Lung (tissue), 12 donors: ENCODE data around the gene EXOC4. TPM values are rescaled to one million over a fixed set of nuclear protein-coding genes. Genes with fewer than 3 reads are reported as not detected.

ENCODE experiments used
- ATAC-seq: fragments of 200-7000 bp; cut with Tn5 transposase; one replicate; pipeline ENCODE4 v1.9.1; 2020; ENCODE audit warnings: moderate number of reproducible peaks; ENCODE audit not compliant: insufficient read depth, low FRiP score
- DNase-seq, 3 donors: peaks; one replicate each; pipeline ENCODE4 v3.0.0-alpha.2; 2013 to 2017
- H3K27ac ChIP-seq, 2 donors: one replicate each; pipeline ENCODE4 v1.5.1; 2013; ENCODE audit warnings: mild to moderate bottlenecking in 2 of 2, moderate library complexity in 2 of 2, control low read depth in 1 of 2, inconsistent platforms in 1 of 2, low read depth in 1 of 2, low read length in 1 of 2
- H3K27me3 ChIP-seq, 3 donors: one replicate each; pipeline ENCODE4 v1.5.1; 2013; ENCODE audit warnings: low read length in 2 of 3; ENCODE audit not compliant: control insufficient read depth in 3 of 3, insufficient read depth in 3 of 3
- H3K36me3 ChIP-seq, 4 donors: one replicate each; pipeline ENCODE4 v1.5.1; 2013; ENCODE audit warnings: low read length in 4 of 4, mild to moderate bottlenecking in 1 of 4, moderate library complexity in 1 of 4; ENCODE audit not compliant: control insufficient read depth in 4 of 4, insufficient read depth in 4 of 4
- H3K4me1 ChIP-seq, 5 donors: one replicate each; pipeline ENCODE4 v1.5.1; 2013; ENCODE audit warnings: low read length in 5 of 5, mild to moderate bottlenecking in 2 of 5, moderate library complexity in 1 of 5; ENCODE audit not compliant: control insufficient read depth in 5 of 5, insufficient read depth in 5 of 5
- H3K4me3 ChIP-seq: one replicate; pipeline ENCODE4 v1.5.1; 2013; ENCODE audit warnings: mild to moderate bottlenecking, control low read depth, moderate library complexity
- H3K9ac ChIP-seq, 2 donors: one replicate each; pipeline ENCODE4 v1.5.1; 2013; ENCODE audit warnings: low read length in 2 of 2, control low read depth in 1 of 2; ENCODE audit not compliant: insufficient read depth in 1 of 2
- H3K9me3 ChIP-seq, 4 donors: one replicate each; pipeline ENCODE4 v1.5.1; 2013; ENCODE audit warnings: low read length in 3 of 4, mild to moderate bottlenecking in 1 of 4, moderate library complexity in 1 of 4; ENCODE audit not compliant: control insufficient read depth in 4 of 4, insufficient read depth in 3 of 4
- WGBS, 2 donors: extraction: QIAGEN DNeasy Blood & Tissue Kit; methylation state at CpG; one replicate each; pipeline ENCODE4 v1.1.7; 2013; 5-methylcytosine and 5-hydroxymethylcytosine counted together
- polyA plus RNA-seq, 2 donors: library from polyadenylated mRNA; stranded (reverse); fragments of 200-250 nt; gene quantifications; one replicate each; pipeline ENCODE4 v1.2.1, GENCODE V29; 2013
- total RNA-seq, 2 donors: library from RNA; depleted of rRNA in 1 of 2; stranded (reverse); fragments of >200 nt in 1 of 2; gene quantifications; one replicate each; pipeline ENCODE4 v1.2.1, GENCODE V29; 2014 to 2021
- TF ChIP-seq, protein P1 (sequence below): IDR thresholded peaks from 2 replicates; pipeline ENCODE4 v1.5.1; 2012; ENCODE audit warnings: mild to moderate bottlenecking; ENCODE audit errors: control extremely low read depth, extremely low read depth
- donor health status: control.
- donor health status: control.
- donor health status: Bipolar disorder and iron deficiency.
- donor health status: healthy.
- donor health status: DM: yes; HTN: yes; CAD: no.

Gene EXOC4
- total and polyA plus RNA-seq, 4 donors, result 10.3 to 232 (median 47.4) TPM

DNA sequence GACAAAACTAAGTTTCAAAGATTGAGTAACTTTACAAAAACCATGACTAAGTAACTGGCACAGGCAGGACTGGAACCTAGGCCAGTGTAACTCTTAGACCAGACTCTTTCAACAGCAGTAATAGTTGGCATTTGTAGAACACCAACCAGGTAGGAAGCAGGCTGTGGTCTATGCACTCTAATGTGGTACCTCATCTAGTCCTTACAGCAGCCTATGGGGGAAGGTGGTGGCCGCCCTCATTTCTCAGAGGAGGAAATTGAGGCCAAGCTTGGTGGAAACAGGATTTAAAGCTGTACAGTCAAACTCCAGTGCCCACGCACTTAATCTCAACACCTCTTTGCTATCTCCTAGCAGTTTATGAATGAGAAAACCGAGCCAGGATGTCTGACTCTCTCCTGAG is 708.8 kb downstream of the EXOC4 start:
- no peaks in the 10 kb centered on the region for H3K4me1 ChIP-seq
- H3K9ac ChIP-seq, result no peak overlapping the region
- H3K27me3 ChIP-seq, result no peaks in the 10 kb centered on the region
- H3K4me3 ChIP-seq, result no peak overlapping the region
- TF ChIP-seq, protein P1, sequence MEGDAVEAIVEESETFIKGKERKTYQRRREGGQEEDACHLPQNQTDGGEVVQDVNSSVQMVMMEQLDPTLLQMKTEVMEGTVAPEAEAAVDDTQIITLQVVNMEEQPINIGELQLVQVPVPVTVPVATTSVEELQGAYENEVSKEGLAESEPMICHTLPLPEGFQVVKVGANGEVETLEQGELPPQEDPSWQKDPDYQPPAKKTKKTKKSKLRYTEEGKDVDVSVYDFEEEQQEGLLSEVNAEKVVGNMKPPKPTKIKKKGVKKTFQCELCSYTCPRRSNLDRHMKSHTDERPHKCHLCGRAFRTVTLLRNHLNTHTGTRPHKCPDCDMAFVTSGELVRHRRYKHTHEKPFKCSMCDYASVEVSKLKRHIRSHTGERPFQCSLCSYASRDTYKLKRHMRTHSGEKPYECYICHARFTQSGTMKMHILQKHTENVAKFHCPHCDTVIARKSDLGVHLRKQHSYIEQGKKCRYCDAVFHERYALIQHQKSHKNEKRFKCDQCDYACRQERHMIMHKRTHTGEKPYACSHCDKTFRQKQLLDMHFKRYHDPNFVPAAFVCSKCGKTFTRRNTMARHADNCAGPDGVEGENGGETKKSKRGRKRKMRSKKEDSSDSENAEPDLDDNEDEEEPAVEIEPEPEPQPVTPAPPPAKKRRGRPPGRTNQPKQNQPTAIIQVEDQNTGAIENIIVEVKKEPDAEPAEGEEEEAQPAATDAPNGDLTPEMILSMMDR, result no peak
- H3K36me3 ChIP-seq, result no peaks in the 10 kb centered on the region
- no peak for ATAC-seq
- 89 to 93% methylated on average over 3 of the region's 3 CpGs for whole genome bisulfite sequencing, 2 donors
- no peak for DNase-seq
- no peak overlapping the region for H3K27ac ChIP-seq
- no peaks in the 10 kb centered on the region for H3K9me3 ChIP-seq

- WGBS, 2 donors, result 94 to 96% methylated on average over 4 of the region's 4 CpGs
Measured at GRCh38 chr7:133962646-133963045, 709.8 kb downstream of the EXOC4 start.

GRCh38 chr7:133963629-133964028 is 710.8 kb downstream of the EXOC4 start:
- TF ChIP-seq, protein P1, result no peak
- 86 to 97% methylated on average over 2 of the region's 2 CpGs for WGBS, 2 donors

More at GRCh38 chr7:133962646-133963045, 709.8 kb downstream of the EXOC4 start:
- H3K36me3 ChIP-seq, result no peaks in the 10 kb centered on the region
- no peak overlapping the region for H3K4me3 ChIP-seq
- no peaks in the 10 kb centered on the region for H3K9me3 ChIP-seq
- no peaks in the 10 kb centered on the region for H3K4me1 ChIP-seq
- no peak for DNase-seq
- TF ChIP-seq, protein P1, result no peak
- H3K27ac ChIP-seq, result no peak overlapping the region
- no peak for ATAC-seq
- no peak overlapping the region for H3K9ac ChIP-seq
- H3K27me3 ChIP-seq, result no peaks in the 10 kb centered on the region

GRCh38 chr7:133971625-133972024 is 718.7 kb downstream of the EXOC4 start:
- Histone ChIP-seq H3K36me3 (no peaks in the 10 kb centered on the region), H3K27me3 (no peaks in the 10 kb centered on the region), H3K4me1 (peaks cover 0 to 3% (median 0%) of the 10 kb centered on the region in 5 donors), H3K4me3 (no peak overlapping the region), H3K9me3 (no peaks in the 10 kb centered on the region), H3K27ac (no peak overlapping the region), H3K9ac (no peak overlapping the region)
- TF ChIP-seq, protein P1, result no peak
- DNase-seq (no peak), ATAC-seq (no peak)
- 93 to 94% methylated on average over 2 of the region's 2 CpGs for whole genome bisulfite sequencing, 2 donors

More at GRCh38 chr7:133963629-133964028, 710.8 kb downstream of the EXOC4 start:
- Histone ChIP-seq H3K27me3 (no peaks in the 10 kb centered on the region), H3K36me3 (no peaks in the 10 kb centered on the region), H3K9me3 (no peaks in the 10 kb centered on the region), H3K27ac (no peak overlapping the region), H3K4me1 (no peaks in the 10 kb centered on the region), H3K9ac (no peak overlapping the region), H3K4me3 (no peak overlapping the region)
- DNase-seq (no peak), ATAC-seq (no peak)
